HepG2 (cell line): Measurements from ENCODE around the gene KIF3C. TPM values are rescaled to one million over a fixed set of nuclear protein-coding genes. Genes with fewer than 3 reads are reported as not detected.

Source experiments
- BORCS8-MEF2B ChIP-seq: sonication (generic); formaldehyde crosslinking; IDR thresholded peaks from 2 replicates; pipeline ENCODE4 v1.8.0; 2022; ENCODE audit warnings: mild to moderate bottlenecking, missing genetic modification reagents
- CHD4 ChIP-seq: fragments of 200-600 bp; sonication (generic); IDR thresholded peaks from 2 replicates; pipeline ENCODE4 v1.7.0; 2017; ENCODE audit warnings: mild to moderate bottlenecking, low read length, borderline replicate concordance
- EHMT2 ChIP-seq: fragments of 200-600 bp; sonication (generic); IDR thresholded peaks from 2 replicates; pipeline ENCODE4 v1.7.0; 2017; ENCODE audit warnings: antibody characterized with exemption, low read depth, low read length, borderline replicate concordance
- NFIC ChIP-seq: IDR thresholded peaks from 2 replicates; pipeline ENCODE4 v1.6.1; 2012; ENCODE audit warnings: mild to moderate bottlenecking, low read length, inconsistent platforms
- NKX3-1 ChIP-seq: sonication (generic); formaldehyde crosslinking; IDR thresholded peaks from 2 replicates; pipeline ENCODE4 v1.5.0; 2020; ENCODE audit warnings: missing genetic modification reagents
- TRAFD1 ChIP-seq: sonication (generic); formaldehyde crosslinking; IDR thresholded peaks from 2 replicates; pipeline ENCODE4 v1.5.1; 2020; ENCODE audit warnings: missing genetic modification reagents, mild to moderate bottlenecking, borderline replicate concordance
- ZFP37 ChIP-seq: sonication (generic); formaldehyde crosslinking; IDR thresholded peaks from 2 replicates; pipeline ENCODE4 v1.4.0; 2020; ENCODE audit warnings: missing genetic modification reagents, borderline replicate concordance
- ZNF672 ChIP-seq: sonication (generic); formaldehyde crosslinking; IDR thresholded peaks from 2 replicates; pipeline ENCODE4 v1.8.1; 2022; ENCODE audit warnings: missing genetic modification reagents
- ZNF687 ChIP-seq: sonication (generic); formaldehyde crosslinking; IDR thresholded peaks from 2 replicates; pipeline ENCODE4 v1.5.1; 2020; ENCODE audit warnings: mild to moderate bottlenecking, missing genetic modification reagents, moderate library complexity
- ZSCAN20 ChIP-seq: sonication (generic); formaldehyde crosslinking; IDR thresholded peaks from 2 replicates; pipeline ENCODE4 v1.4.0; 2020; ENCODE audit warnings: missing genetic modification reagents, mild to moderate bottlenecking, borderline replicate concordance
- ZSCAN31 ChIP-seq: sonication (generic); formaldehyde crosslinking; IDR thresholded peaks from 2 replicates; pipeline ENCODE4 v1.5.0; 2020; ENCODE audit warnings: low read depth, mild to moderate bottlenecking, missing genetic modification reagents
- ZZZ3 ChIP-seq: sonication (generic); formaldehyde crosslinking; IDR thresholded peaks from 2 replicates; pipeline ENCODE4 v1.4.0; 2020; ENCODE audit warnings: missing genetic modification reagents, mild to moderate bottlenecking, borderline replicate concordance
- polyA plus RNA-seq, 8 experiments: library from polyadenylated mRNA; depleted of rRNA in 3 of 8; stranded (reverse) in 7 of 8; unstranded in 1 of 8; fragments of >200 nt; fragmentation: Illumina TruSeq in 4 of 8; extraction: Trizol in 4 of 8; gene quantifications; 2 replicates each; pipeline versions ENCODE4 v1.2.1 to v1.2.3, GENCODE V29; 2011 to 2016; ENCODE audit warnings: low read depth in 4 of 8, missing spikeins in 1 of 8, mixed read lengths in 1 of 8; ENCODE audit not compliant: insufficient read depth in 1 of 8
- total RNA-seq, 5 experiments: library from RNA; depleted of rRNA; stranded (reverse); fragments of >200 nt; fragmentation: Illumina TruSeq; extraction: Trizol; gene quantifications; 2 replicates each; pipeline ENCODE4 v1.2.3, GENCODE V29; 2016; ENCODE audit warnings: low read depth in 1 of 5
- TF ChIP-seq, protein P1 (sequence below): sonication (generic); formaldehyde crosslinking; IDR thresholded peaks from 2 replicates; pipeline ENCODE4 v1.8.0; 2022; ENCODE audit warnings: mild to moderate bottlenecking, missing genetic modification reagents, moderate library complexity
- TF ChIP-seq, protein P2 (sequence below): IDR thresholded peaks from 2 replicates; pipeline ENCODE4 v1.6.1; 2018; ENCODE audit warnings: missing genetic modification reagents
- TF ChIP-seq, protein P3 (sequence below): sonication (generic); formaldehyde crosslinking; IDR thresholded peaks from 2 replicates; pipeline ENCODE4 v1.5.0; 2020; ENCODE audit warnings: mild to moderate bottlenecking, missing genetic modification reagents
- TF ChIP-seq, protein P4 (sequence below): sonication (generic); formaldehyde crosslinking; conservative IDR thresholded peaks from 2 replicates; pipeline ENCODE4 v1.4.0; 2020; ENCODE audit warnings: mild to moderate bottlenecking, missing genetic modification reagents, moderate library complexity

The KIF3C gene
- total and polyA plus RNA-seq, 2 of the 13 experiments (the other 11 are each of a cell fraction or from before 2014, with no cell fraction given): 3.6 to 4.9 TPM

DNA sequence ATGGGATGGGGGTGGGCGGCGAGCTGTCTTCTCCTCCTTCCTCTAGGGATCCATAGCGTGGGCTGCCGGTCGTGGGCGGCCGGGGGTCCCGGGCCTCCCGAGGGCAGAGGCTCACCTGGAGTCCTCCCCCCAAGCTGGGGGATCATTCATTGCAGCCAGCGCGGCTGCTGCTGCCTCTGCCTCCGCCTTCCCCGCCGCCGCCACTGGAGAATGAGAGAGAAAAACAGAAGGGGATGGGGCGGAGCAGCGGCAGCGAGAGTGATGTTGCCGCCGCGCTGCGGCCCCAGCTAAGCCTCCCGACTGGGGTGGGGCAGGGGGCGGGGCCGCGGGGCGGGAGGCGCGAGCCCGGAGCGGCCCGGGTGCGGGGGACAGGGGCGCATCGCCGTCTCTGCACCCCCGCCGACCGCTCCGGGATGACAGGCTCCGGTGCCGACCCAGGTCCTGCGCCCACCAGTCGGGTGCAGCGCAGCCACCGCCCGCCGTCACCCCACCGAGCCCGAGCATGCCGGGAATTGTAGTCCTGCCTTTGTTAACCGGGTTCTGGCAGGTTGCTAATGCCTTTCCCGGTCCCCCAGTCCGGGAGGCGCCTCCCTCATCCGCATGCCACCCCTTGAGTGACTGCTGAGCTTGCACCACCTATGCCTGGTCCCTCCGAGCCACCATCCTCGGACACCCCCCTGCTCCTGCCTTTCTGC, at the start of gene KIF3C (continued):
- TF ChIP-seq, protein P1, sequence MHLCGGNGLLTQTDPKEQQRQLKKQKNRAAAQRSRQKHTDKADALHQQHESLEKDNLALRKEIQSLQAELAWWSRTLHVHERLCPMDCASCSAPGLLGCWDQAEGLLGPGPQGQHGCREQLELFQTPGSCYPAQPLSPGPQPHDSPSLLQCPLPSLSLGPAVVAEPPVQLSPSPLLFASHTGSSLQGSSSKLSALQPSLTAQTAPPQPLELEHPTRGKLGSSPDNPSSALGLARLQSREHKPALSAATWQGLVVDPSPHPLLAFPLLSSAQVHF (CRISPR knock-in tag): no peak
- no peak for TF ChIP-seq TRAFD1 (CRISPR knock-in tag)
- TF ChIP-seq NFIC: no peak
- TF ChIP-seq ZFP37 (CRISPR knock-in tag): no peak
- TF ChIP-seq ZNF672 (CRISPR knock-in tag): no peak
- TF ChIP-seq ZSCAN31 (CRISPR knock-in tag): no peak
- TF ChIP-seq ZNF687 (CRISPR knock-in tag): peak; percentile 39
- TF ChIP-seq, protein P2, sequence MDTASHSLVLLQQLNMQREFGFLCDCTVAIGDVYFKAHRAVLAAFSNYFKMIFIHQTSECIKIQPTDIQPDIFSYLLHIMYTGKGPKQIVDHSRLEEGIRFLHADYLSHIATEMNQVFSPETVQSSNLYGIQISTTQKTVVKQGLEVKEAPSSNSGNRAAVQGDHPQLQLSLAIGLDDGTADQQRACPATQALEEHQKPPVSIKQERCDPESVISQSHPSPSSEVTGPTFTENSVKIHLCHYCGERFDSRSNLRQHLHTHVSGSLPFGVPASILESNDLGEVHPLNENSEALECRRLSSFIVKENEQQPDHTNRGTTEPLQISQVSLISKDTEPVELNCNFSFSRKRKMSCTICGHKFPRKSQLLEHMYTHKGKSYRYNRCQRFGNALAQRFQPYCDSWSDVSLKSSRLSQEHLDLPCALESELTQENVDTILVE (CRISPR knock-in tag): peak; percentile 29; the same call in 1 of the 2 replicates
- no peak for TF ChIP-seq CHD4
- TF ChIP-seq ZSCAN20 (CRISPR knock-in tag): no peak
- TF ChIP-seq, protein P3, sequence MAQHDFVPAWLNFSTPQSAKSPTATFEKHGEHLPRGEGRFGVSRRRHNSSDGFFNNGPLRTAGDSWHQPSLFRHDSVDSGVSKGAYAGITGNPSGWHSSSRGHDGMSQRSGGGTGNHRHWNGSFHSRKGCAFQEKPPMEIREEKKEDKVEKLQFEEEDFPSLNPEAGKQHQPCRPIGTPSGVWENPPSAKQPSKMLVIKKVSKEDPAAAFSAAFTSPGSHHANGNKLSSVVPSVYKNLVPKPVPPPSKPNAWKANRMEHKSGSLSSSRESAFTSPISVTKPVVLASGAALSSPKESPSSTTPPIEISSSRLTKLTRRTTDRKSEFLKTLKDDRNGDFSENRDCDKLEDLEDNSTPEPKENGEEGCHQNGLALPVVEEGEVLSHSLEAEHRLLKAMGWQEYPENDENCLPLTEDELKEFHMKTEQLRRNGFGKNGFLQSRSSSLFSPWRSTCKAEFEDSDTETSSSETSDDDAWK: no peak
- TF ChIP-seq ZZZ3 (CRISPR knock-in tag): 0 out of 2 replicates have a peak, but pooled peaks have one; percentile 66
- no peak for TF ChIP-seq EHMT2
- no peak for TF ChIP-seq NKX3-1 (CRISPR knock-in tag)
- TF ChIP-seq, protein P4, sequence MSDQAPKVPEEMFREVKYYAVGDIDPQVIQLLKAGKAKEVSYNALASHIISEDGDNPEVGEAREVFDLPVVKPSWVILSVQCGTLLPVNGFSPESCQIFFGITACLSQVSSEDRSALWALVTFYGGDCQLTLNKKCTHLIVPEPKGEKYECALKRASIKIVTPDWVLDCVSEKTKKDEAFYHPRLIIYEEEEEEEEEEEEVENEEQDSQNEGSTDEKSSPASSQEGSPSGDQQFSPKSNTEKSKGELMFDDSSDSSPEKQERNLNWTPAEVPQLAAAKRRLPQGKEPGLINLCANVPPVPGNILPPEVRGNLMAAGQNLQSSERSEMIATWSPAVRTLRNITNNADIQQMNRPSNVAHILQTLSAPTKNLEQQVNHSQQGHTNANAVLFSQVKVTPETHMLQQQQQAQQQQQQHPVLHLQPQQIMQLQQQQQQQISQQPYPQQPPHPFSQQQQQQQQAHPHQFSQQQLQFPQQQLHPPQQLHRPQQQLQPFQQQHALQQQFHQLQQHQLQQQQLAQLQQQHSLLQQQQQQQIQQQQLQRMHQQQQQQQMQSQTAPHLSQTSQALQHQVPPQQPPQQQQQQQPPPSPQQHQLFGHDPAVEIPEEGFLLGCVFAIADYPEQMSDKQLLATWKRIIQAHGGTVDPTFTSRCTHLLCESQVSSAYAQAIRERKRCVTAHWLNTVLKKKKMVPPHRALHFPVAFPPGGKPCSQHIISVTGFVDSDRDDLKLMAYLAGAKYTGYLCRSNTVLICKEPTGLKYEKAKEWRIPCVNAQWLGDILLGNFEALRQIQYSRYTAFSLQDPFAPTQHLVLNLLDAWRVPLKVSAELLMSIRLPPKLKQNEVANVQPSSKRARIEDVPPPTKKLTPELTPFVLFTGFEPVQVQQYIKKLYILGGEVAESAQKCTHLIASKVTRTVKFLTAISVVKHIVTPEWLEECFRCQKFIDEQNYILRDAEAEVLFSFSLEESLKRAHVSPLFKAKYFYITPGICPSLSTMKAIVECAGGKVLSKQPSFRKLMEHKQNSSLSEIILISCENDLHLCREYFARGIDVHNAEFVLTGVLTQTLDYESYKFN: no peak
- no peak for TF ChIP-seq BORCS8-MEF2B (CRISPR knock-in tag)
